ENCODE data around the gene DUOXA1.

GRCh38 chr15:45133561-45133920 lies 3.9 kb upstream of the DUOXA1 start:
- TF ChIP-seq HMGA2 (CRISPR knock-in tag; IDR thresholded peaks at IDR 0.05) (no peak), IRF2 (CRISPR knock-in tag; IDR thresholded peaks at IDR 0.05; ENCODE audit: borderline replicate concordance, low read depth) (no peak), E2F5 (CRISPR knock-in tag; IDR thresholded peaks at IDR 0.05) (no peak), SMAD3 (CRISPR knock-in tag; IDR thresholded peaks at IDR 0.05; ENCODE audit: borderline replicate concordance) (no peak), USF1 (CRISPR knock-in tag; IDR thresholded peaks at IDR 0.05) (no peak), ZBTB21 (CRISPR knock-in tag; IDR thresholded peaks at IDR 0.05; ENCODE audit: borderline replicate concordance) (no peak), CTCF (IDR thresholded peaks at IDR 0.05) (no peak), NR2C2 (CRISPR knock-in tag; IDR thresholded peaks at IDR 0.05) (no peak)
